Measurements from ENCODE around the gene PDF.

PDF gene

GRCh38 chr16:69339289-69340094 is 9.1 kb upstream of the PDF start, which contains the start of the genes COG8 and NIP7:
TSS of gene COG8 (minus strand) at chr16:69339564. CDS start at chr16:69339552, 12 bp downstream.
TSS of gene NIP7 (plus strand) at chr16:69339772. CDS start at chr16:69339830, 58 bp downstream.
- TF ChIP-seq, protein P1, sequence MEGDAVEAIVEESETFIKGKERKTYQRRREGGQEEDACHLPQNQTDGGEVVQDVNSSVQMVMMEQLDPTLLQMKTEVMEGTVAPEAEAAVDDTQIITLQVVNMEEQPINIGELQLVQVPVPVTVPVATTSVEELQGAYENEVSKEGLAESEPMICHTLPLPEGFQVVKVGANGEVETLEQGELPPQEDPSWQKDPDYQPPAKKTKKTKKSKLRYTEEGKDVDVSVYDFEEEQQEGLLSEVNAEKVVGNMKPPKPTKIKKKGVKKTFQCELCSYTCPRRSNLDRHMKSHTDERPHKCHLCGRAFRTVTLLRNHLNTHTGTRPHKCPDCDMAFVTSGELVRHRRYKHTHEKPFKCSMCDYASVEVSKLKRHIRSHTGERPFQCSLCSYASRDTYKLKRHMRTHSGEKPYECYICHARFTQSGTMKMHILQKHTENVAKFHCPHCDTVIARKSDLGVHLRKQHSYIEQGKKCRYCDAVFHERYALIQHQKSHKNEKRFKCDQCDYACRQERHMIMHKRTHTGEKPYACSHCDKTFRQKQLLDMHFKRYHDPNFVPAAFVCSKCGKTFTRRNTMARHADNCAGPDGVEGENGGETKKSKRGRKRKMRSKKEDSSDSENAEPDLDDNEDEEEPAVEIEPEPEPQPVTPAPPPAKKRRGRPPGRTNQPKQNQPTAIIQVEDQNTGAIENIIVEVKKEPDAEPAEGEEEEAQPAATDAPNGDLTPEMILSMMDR (IDR thresholded peaks at IDR 0.05; ENCODE audit: insufficient read depth, missing control alignments) = peak; percentile 78
- DNase-seq (ENCODE audit: insufficient read length, low spot score) (peak; percentile 45), FAIRE-seq (no peak)

- FAIRE-seq = no peak
- no peak for DNase-seq (ENCODE audit: insufficient read length, low spot score)
- TF ChIP-seq, protein P1 (IDR thresholded peaks at IDR 0.05; ENCODE audit: insufficient read depth, missing control alignments) = no peak
These were observed 8.3 kb upstream of the PDF start for GRCh38 chr16:69338557-69339288.

- TF ChIP-seq, protein P1 (IDR thresholded peaks at IDR 0.05; ENCODE audit: insufficient read depth, missing control alignments) = no peak
- DNase-seq (ENCODE audit: insufficient read length, low spot score) (no peak), FAIRE-seq (no peak)
These were observed 4.3 kb upstream of the PDF start for GRCh38 chr16:69334696-69335095.

- no peak for FAIRE-seq
- TF ChIP-seq, protein P1 (IDR thresholded peaks at IDR 0.05; ENCODE audit: insufficient read depth, missing control alignments) = no peak
- no peak for DNase-seq (ENCODE audit: insufficient read length, low spot score)
These were observed 761 bp downstream of the PDF start for GRCh38 chr16:69329369-69330285.

DNA sequence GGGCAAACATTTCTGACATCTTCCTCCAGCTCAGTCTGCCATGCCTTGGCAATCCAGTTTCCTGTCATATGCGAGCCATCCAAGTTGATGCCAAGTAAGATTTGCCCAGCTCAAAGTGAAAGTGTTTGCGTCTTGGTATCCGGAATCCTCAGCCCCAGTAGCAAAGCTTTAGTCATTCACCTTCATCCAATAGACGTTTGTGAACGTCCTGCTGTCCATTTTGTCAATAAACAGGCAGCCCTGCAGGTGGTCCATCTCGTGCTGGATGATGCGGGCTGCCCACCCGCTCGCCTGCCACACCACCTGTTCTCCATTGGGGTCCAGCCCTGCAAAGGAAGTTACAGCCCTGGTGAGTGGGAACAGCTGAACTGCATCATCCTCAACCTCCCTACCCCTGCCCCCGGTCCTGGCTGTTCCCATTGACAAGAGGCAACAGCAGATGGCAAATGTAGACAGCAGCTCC is 1.5 kb downstream of the PDF start:
- TF ChIP-seq, protein P1 (IDR thresholded peaks at IDR 0.05; ENCODE audit: insufficient read depth, missing control alignments) = no peak
- FAIRE-seq = no peak
- no peak for DNase-seq (ENCODE audit: insufficient read length, low spot score)

GRCh38 chr16:69327585-69328310 is 2.6 kb downstream of the PDF start:
- TF ChIP-seq, protein P1 (IDR thresholded peaks at IDR 0.05; ENCODE audit: insufficient read depth, missing control alignments) = no peak
- DNase-seq (ENCODE audit: insufficient read length, low spot score) (no peak), FAIRE-seq (no peak)

Data from D721Med (cell line).